AML-193 (cell line): ENCODE results near the gene EEF2K.
"Not testable (repeated sequence)": the region's sequence is repeated elsewhere in the genome, so short reads cannot be mapped to it uniquely, and the experiment has no call there.

Experiments used
- DNase-seq, 2 experiments: peaks; one replicate each; lab custom pipeline; 2025; lab: John Stamatoyannopoulos, UW

EEF2K gene

DNA sequence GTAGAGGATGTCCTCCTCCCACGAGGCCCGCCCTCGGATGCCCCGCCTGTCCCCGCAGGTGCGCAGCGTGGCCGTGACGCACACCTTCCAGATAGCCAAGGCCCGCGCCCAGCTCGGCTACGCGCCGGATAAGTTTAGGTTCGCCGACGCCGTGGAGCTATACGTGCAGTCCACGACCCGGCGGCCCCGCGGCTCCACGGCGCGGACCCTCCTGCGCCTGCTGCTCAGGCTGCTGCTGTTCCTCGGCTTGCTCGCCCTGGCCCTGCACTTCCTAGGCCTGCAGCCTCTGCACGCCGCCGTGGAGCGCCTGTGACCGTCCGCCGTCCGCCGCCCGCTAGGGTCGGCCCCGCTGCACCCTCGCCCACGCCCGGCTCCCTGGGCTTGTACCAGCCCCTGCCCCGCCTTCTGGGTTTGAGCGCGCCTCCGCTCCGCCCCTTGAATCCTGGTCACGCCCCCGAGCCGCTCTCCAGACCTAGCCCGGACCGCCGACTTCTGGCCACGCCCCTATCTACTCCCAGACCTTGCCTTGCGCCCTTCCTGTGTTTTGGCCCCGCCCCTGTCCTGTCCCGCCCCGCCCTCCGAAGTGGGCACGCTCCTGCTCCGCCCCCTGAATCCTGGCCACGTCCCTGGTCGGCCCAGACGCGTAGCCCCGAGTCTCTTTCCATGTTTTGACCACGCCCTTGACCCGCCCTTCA, 15.8 kb upstream of the EEF2K start:
- DNase-seq = peak; percentile 99

DNA sequence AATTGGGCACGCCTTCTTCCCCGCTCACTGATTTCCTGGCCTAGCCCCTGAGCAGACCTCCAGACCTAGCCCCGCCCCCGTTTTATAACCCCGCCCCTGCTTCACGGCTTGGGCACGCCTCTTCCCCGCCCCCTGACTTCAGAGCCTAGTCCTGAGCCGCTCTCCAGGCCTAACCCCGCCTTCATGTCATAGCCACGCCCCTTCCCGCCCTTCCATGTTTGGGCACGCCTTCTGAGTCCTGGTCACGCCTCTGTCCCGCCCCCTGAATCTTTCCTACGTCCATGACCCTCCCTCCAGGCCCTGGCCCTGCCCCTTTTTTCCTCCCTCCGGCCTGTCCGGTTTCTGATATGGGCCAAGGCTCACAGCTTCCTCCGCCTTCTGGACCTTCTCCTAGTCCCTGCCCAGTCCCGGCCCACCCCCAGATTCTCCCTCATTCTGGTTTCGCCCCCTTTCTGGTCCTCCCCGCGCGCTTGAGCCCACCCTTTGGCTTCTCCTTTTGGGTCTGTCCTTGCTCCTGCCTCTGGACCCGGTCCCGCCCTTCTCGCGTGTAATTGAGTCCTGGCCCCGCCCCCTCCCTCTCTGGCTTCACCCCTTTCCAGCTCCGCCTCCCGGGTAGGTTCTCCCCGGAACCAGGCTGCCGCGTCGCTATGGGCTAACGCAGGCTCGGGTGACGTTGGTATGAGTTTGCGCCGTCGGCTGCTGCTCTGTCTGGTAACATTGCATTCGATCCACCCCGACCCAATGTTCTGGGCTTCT, 15.1 kb upstream of the EEF2K start:
- peak; percentile 94 to 99 for DNase-seq

DNA sequence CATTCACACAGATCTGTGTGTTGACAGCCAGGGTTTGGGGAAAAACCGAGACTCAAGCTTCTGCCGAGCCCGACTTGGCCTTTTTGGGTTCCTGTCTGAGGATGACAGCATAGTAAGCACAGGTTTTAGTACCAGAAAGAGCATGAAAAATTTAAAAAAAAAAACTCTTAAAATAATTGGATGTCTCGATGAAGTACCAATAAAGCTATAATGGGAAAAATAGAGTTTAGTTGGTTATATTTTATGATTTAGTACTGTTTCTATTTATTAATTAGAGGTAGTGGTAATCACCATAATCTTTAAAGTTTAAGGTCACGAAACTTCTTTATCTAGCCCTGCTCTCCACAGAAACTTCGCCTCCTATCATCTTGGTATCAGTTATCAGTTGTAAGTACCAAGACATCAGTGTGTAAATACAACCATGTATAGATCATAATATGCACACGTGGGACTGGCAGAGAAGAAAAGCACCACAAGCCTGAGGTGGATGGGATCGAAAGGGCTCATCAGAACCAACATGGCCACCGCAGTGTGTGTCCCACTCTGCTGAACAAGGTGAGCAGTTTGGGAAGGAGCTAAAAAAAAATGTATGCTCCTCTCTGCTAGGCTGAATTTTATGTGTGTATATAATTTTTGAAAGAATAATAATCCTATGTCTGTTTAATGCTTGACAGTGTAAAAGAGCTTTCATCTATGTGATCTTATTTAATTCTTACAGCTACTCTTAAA, 14.4 kb upstream of the EEF2K start:
- DNase-seq = no peak

DNA sequence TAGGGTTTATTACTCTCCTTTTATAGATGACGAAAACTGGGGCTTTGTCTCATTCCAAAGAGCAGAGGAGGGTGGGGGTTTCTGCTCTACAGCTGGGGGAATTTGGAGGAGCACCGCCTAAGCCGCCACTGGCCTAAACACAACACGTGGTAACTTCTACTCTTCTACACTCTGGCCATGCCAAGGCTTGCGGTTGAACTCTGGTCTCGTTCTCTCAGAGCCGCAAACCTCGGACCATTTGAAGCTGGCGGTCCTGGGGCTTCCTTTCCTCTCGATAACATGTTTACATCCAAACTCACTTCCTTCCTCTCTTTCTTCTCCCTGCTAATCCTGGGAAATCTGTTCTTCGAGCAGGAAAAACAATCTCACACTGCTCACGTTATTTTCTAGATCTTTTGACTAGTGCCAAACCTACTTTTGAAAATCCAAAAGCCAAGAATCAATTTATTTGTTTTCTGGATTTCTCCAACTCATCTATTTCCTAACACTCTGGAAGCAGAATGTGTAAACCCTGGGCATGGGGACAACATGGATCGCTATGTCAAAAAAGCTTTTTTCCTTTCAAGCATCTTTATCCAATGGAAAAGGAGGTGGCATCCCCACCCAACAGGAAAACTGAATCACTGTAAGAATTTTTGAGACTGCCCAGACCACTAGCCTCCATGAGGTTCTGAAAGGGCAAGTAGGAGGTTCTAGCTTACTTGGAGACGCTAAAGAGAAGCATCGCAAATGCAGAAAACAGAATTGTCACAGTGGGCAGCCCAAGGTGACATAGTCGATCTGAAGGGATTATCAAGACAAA, 13.6 kb upstream of the EEF2K start:
- DNase-seq = peak; percentile 75 to 82

DNA sequence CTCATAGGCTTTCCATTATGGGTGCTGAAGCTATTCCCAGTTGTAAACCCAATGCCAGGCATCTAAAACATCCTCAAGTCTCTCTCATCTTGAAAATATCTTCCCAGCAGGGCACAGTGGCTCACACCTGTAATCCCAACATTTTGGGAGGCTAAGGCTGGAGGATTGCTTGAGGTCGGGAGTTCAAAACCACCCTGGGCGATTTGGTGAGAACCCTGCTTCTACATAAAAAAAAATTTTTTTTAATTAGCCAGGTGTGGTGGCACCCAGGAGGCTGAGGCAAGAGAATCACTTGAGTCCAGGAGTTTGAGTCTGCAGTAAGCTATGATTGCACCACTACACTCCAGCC, 13.0 kb upstream of the EEF2K start:
- no peak for DNase-seq

DNA sequence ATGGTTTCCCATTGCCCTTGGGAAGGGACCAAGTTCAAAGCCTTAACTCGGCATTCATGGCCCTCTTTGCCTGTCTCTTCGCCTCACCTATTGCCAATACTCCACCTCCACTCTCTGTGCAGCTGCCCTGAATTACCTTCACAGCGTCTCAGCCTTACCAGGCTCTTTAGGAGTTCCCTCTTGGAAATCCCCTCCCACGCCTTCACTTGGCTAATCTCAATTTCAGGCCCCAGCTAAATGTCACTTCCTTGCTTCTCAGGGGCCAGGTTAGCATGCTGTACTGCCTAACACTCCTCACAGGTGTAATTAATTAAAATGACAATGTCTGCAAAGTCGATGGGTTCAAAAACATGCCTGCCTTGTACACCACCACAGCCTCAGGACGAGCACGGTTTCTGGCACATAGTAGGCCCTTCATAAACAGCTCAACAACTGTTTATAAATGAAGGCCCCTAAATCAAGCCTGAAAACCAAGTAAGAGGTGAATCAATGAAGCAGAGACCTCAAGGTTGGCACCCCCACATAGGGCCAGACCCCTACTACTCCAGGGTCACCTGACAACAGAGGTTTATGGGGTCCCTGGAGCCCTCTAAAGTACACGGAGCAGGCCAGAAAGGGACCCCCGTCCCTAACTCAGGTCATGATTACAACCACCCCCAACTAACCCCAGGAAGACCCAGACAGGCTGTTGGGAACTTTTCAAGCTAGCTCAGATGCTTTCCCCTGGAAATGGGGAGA, 11.2 kb upstream of the EEF2K start:
- no peak for DNase-seq

DNA sequence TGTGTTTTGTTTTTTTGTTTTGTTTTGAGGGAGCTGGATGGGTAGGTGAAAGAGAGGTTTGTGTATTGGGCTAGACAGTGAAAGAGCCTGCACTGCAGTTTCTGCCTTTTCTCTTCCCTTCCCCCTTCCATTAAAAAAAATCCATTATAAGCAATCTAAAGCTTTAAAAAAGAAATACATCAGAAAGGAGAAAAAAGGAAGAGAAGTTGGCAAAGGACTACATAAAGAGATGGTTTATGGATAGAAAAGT, 10.7 kb upstream of the EEF2K start:
- no peak for DNase-seq

DNA sequence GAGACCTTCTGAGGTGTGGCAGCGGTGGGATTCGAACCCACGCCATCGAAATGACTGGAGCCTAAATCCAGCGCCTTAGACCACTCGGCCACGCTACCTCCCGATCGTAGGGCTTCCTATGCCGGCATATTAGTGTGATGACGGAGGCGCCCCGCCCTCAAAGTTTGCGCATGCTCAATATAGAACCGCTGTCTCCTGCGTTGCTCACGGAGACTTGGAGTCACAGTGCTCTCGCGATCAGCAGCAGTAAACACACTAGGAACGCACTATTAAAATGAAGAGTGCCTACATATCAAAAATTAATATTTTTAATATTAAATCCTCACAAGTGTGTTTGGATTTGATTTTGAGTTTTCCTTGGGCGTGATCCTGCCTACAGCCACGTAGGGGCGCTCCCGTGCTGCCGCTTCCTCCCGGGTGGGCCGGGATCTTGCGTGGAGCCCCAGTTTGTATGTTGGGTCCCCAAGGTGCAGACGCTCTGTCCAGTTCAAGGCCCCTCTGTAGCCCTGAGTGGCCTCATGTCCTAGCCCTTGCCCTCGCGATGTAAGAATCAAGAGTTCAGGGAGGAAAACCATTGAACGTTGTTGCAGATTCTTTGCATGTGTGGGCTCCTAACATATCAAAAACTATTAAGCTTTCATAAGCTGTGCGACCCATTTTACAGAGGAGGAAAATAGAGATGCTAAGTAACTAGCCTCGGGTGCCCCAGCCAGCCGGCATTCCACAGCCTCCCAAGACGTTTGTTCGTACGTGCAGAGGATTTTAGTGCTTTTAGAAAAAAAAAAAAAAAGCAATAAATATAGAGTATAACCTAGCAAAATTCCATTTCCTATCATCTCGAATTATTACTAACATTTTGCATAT, 10.2 kb upstream of the EEF2K start:
- peak; percentile 73 to 81 for DNase-seq

DNA sequence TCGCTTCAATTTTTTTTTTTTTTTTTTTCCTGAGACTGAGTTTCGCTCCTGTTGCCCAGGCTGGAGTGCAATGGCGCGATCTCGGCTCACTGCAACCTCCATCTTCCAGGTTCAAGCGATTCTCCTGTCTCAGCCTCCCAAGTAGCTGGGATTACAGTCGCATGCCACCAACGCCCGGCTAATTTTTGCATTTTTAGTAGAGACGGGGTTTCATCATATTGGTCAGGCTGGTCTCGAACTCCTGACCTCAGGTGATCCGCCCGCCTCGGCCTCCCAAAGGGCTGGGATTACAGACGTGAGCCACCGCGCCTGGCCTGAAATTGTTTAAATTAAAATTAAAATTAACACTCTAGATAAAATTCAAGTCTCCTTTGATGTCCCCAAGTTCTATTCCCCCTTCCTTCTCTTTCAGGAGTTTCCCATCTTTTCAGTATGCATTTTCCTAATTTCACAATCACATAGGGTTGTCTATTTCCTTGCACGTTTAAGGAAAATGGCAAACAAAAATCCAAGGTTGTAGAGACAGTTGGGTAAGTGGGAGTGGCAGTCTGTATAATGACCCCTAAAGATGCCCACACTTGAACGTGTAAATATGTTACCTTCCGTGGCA, 9.4 kb upstream of the EEF2K start:
- not testable (repeated sequence) for DNase-seq

DNA sequence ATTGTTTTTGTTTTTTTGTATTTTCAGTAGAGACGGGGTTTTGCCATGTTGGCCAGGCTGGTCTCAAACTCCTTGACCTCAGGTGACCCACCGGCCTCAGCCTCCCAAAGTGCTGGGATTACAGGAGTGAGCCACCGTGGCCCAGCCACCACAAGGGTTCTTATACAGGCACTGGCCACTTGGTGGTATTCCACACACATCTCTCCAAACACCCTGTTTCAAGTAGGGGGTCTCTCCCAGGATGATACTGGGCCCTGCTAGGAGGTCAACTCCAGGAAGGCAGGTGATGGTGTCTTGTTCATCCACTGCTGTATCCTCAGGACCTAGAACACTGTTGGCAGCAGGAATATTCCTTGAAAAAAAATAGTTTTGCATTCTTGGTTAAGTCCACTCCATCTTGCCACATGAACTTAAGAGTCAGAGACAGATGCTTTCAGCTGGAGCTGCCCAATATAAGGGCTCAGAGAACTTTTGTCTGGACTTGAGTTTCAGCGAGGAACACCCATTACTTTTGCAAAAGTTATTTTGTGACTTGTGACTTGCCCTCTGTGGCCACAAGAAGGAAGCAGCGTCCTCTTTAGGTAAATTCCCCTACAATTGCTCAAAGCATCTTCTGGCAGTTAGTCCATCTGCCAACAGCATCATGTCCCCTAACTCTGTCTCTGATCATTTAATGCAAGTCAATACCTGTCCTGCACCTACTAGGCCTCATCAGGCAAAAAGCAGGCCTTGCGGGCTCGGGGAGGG, 7.4 kb upstream of the EEF2K start:
- peak; percentile 38 to 40 for DNase-seq

DNA sequence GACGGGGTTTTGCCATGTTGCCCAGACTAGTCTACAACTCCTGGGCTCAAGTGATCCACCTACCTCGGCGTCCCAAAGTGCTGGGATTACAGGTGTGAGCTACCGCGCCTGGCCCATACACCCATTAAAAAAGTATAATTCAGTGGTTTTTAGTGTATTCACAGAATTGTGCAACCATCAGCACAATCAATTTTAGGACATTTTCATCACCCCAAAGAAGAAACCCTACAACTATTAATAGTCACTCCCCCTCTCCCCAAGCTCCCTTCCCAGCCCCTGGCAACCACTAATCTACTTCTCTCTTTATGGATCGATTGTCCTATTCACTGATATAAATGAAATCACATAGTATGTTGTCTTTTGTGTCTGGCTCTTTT, 3.8 kb upstream of the EEF2K start:
- DNase-seq = no peak

DNA sequence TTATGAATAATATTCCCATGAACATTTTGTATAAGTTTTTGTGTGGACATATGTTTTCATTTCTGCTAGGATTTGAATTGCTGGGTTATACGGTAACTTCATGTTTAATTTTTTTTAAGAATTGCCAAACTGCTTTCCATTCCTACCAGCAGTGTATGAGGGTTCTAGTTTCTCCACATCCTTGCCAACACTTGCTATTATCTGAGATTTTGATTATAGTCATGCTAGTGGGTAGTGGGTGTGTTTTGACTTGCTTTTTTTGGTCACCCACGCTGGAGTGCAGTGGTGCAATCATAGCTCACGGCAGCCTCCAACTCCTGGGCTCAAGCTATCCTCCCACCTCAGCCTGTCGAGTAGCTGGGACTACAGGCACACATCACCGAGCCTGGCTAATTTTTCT, 3.0 kb upstream of the EEF2K start:
- no peak for DNase-seq

DNA sequence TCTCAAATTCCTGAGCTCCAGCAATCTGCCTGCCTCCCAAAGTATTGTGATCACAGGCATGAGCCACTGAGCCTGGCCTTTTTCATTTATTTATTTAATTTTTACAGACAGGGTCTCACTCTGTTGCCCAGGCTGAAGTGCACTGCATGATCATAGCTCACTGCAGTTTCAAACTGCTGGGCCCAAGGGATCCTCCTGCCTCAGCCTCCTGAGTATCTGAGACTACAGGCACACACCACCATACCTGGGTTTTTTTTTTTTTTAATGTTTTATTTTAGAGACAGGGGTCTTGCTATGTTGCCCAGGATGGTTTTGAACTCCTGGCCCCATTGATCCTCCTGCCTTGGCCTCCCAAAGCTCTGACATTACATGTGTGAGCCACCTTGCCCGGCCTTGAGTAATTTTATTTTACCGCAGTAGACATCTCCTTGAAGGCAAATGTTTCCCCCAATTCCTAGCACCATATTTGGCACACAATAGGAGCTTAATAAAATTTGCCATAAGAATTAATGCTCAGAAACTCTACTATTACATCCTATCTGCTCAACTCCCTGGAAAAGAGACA, 1.9 kb upstream of the EEF2K start:
- no peak for DNase-seq

DNA sequence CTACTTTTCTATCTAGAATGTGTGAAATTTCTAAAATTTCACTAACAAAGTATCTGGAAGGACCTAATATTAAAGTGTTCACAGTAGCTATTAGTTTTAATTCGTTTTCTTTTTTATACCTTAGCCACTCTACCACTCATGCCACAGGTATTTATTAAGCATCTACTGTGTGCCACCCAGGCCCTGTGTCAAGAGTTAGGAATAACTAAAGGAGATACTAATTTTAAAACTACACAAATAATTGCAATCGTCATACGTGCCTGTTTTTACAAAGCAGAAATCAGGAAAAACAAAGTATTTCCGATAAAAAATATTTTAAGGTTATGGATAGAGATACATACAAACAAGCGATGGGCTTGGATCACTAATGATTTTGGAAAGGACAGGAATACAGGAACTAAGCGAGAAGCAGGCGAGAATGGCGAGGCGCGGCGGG, 483 bp upstream of the EEF2K start:
- no peak for DNase-seq

DNA sequence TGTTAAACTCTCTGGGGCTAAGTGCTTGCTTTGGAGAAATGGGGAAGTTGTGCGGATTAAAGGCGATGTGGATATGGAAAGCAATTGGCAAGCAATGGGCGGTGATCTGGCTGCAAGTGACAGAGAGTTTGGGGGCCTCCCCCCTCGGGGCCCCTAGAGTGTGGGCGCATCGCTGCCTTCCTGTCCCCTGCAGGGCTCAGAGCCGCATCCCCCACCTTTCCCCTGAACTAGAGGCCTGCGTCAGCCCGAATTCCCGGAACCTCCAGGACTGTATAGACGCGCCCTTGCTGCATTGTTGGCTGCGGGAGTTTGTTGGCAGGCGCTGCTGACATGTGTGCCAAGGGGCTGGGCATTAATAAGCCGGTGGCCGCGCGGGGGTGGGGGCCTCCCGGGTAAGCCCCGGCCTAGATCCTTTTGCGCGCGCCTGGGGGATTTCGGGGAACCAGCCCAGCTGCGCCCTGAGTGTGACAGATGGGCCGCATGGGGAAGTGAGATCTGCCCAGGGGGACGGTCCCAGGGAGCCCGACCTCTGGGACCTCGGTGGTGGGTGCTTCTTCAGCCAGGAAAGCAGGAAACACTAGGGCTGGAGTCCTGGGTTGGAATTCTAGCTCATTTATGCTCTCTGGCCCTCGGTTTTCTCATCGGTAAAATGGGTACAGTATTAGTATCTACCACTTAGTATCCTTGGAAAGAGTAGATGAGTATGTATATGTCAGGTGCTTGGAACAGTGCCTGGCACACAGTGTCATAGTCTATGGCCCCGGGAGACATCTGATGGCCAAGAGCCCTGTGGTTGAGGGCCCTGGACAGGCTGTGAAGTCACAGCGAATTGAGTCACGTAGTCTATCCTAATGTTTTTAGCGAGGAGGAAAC, 1.0 kb downstream of the EEF2K start:
- DNase-seq = peak; percentile 64 to 68

DNA sequence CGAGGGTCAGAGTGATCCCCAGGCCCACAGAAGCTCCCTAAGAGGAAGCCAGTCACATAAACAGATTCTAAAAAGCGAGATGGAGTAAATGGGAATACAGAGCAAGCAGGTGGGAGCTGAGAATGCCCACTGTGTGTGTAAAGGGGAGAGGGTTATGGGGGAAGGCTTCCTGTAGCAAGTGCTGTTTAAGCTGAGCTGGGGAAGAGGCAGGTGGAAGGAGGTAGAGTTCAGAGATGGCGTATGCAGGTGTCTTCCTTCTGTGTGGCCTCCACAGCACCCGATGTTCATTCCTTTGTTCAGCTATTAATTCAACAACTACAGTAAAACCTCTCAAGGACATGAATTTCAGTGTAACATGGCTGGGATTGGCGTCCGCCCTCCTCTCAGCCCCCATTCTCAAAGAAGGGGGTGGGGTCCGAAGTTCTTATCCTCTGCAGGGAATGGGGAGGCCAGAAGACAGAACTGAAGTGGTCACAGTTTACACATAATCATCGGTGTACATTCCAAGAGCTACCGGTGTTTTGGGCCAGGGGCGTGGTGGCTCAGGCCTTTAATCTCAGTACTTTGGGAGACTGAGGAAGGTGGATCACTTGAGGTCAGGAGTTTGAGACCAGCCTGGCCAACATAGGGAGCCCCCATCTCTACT, 1.8 kb downstream of the EEF2K start:
- DNase-seq = no peak

DNA sequence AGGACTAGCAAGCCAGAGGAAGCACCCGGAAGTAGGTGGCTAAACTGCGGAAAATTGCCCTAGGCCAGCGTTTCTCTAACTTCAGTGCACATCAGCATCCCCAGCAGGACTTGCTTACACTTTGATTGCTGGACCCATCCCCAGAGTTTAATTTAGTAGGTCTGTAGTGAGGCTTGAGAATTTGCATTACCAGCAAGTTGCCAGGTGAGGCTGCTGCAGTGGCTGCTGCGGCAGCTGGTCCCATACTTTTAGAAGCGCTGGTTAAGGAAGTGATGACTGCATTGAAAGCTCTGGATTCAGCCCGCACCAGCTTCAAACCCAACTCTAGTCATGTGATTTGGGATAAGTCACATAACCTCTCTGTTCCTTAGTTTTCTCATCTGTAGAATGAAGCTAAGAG, 4.2 kb downstream of the EEF2K start:
- no peak for DNase-seq

DNA sequence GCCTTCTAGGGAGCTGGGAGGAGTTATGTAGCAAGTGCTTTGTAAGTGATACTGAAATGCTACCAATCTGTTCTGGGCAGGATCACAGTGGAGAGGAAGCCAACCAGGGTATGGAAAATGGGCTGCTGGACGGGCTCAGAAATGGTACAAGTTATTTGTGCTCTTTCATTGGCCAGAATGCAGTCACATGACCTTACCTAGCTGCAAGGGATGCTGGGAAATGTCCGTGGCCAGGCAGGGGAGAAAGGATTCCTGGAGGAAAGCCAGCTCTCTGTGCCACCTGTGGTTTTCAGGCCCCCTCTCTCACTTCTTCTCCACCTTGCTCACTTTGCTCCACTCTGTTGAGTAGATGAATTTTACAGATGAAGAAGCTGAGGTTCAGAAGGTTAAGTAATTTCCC, 4.8 kb downstream of the EEF2K start:
- no peak for DNase-seq
